ENCODE results near the gene PRKAR1A.
"Not testable (repeated sequence)": the region's sequence is repeated elsewhere in the genome, so short reads cannot be mapped to it uniquely, and the experiment has no call there.

Gene PRKAR1A

DNA sequence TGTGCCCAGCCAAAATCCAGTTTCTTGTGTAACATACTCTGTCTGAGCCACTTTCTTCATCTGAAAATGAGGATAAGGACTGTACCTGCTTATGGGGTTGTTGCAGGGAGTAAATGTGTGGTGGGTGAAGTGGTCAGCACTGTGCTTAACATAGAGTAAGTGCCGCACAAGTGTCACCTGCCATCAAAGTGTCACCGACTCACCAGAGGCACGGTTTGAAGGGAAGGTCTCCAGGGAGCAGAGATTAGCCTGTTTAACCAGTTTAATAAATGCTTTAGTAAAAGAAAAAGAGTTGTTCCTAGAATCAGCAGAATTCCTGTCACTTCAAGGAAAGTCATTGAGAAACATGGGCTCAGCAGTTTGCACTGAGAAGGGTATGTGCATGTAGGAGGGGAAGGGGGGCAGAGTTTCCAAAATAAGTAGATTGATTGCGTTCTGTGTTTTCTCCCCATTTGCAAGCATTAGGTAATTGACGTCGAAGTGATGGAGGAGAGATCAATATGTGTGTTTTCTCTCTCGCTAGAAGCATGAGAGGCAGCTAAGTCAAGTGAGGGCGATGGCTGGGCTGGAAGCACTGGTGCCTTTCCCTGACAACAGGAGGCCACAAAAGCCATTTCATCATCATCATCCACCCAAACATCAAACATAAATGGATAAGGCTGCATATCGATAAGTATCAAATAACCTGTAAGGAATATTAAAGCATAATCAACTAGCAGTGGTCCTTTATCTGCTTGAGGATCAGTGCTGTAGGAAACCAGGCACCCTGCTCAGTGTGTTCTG lies 69.8 kb downstream of the PRKAR1A start:
- DNase-seq, result no peak

- DNase-seq, result not testable (repeated sequence)
Measured at GRCh38 chr17:68582867-68583266, 70.6 kb downstream of the PRKAR1A start.

GRCh38 chr17:68584581-68585303 lies 72.5 kb downstream of the PRKAR1A start:
- no peak for DNase-seq

DNA sequence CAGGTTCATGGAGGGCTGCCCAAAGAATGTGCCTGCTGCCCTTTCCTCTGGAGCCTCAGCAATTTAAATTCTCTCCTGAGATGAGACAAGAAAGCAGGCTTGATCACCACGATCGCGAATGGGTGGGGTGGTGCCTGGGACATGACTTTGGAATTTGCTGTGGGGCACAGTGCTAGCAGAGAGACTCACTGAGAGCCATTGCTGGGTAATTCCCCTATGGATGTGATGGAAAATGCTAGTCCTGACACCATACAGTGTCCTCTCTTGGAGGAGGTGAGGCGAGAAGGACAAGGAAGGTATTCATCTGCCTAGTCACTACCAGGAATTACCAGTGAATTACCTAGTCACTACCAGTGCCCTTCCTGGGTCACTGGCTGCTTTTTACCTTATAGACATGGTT lies 73.4 kb downstream of the PRKAR1A start:
- no peak for DNase-seq

GRCh38 chr17:68587026-68587425 lies 74.8 kb downstream of the PRKAR1A start:
- DNase-seq, result no peak

DNA sequence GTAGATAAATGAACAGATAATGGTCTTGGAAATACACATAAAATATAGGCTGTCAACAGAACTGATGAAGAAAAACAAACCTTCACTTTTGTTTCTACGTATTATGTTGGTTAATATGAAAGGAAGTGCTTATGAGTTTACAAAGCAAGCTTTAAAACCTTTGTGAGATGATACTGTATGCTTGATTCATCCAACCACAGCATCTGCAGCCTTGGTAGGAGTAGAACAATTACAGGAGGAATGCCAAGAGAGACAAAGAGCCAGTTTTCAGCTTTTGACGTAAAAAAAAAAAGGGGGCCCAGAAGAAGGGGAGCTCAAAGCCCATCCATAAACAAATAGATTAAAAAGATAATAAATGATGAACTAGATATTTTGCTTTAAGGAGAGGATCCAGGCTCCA lies 75.6 kb downstream of the PRKAR1A start:
- no peak for DNase-seq

- DNase-seq, result no peak
Measured at GRCh38 chr17:68588362-68588761, 76.1 kb downstream of the PRKAR1A start.

DNA sequence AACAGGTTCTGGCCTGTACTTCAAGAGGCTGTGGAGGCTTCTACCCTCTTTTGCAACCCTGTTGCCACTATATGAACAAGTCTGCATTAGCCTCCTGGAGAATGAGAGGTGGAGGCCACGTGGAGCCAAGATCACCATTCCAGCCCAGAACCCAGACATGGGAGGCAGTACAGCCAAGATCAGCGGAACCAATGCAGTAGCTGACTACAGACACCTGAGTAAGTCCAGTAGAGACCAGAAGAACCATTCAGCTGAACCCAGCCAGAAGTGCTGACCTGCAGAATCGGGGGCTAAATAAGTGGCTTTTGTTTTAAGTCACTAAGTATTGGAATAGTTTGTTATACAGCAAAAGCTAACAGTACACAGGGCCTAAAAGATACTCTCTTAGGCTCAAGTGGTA lies 76.9 kb downstream of the PRKAR1A start:
- DNase-seq, result no peak

- DNase-seq, result peak; percentile 5
Measured at GRCh38 chr17:68591583-68591982, 79.4 kb downstream of the PRKAR1A start.

- DNase-seq, result no peak
Measured at GRCh38 chr17:68592009-68592408, 79.8 kb downstream of the PRKAR1A start.

DNA sequence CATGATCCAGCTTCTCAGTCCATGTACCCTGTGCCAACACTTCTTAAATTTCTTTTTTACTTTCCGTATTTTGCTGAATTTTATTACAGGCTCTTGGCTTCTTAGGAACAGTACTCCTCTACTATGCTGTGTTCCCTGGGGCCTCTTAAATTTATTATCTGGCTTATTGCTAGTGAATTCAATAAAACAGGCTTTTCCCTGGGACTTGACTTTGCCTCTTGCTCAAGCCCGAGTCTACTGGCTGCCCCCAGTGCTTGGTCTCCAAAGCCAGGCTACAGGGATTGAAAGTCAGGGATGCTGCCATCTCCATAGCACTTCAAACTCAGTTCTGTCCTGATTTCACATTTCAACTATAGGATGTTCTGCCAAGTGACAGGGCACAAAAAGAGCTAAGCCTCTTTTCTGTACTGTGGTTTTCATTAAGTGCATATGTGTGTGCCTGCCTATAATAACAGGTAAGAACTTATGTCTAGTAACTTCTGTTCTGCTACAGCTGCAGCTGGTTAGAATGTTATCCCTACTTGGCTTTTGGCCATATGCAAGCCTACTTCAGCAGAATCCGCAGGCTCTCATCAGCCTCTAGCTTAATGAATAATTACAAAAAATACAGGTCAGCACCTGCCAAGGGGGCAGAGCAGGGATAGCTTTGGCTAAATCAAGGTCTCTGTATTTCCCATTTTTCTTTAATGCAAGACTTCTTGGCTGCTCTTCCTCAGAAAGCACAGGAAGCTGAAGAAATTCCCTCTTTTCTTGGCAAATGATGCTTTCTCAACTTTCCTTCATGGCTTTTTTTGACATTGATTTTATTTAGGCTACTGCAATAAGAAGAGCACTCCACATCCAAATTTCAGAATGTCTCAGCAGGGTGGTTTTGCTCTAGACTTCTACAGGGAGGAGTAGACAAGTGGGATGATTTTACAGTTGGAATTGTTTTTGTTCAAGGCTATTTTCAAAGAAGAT lies 80.7 kb downstream of the PRKAR1A start:
- DNase-seq, result no peak

DNA sequence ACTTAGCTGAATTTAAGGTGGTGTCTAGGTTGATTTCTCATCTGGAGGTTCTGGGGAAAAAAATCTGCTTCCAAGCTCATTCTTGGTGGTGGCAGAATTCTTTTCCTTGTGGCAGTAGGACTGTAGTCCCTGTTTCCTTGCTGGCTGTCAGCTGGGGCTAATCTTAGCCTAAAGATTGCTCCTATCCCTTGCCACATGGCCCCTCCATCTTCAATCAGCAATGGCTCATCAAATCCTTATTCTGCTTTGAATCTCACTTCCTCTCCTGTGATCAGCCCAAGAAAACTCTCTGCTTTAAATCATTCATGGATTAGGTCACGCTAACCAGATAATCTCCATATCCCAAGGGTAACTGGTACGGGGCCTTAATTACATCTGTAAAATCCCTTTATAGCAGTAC lies 82.3 kb downstream of the PRKAR1A start:
- no peak for DNase-seq

DNA sequence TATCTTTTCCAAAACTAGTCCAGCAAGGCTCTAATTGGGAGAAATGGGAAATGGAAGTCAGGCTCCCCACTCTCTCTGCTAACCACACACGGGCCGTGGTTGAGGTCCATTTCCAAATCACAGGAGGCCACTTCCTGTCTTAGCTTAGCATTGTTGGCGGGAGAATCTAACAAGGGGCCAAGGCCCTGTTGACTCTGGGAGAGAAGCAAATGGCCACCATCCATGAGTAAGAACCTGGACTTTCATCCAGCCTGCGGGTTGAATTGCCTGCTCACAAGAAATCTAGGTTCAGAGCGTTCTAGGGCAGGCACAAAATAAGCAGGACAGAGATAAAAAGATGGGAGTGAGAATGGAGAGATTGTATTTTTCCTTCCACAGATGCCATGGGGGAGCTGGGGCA lies 83.3 kb downstream of the PRKAR1A start:
- DNase-seq, result no peak

DNA sequence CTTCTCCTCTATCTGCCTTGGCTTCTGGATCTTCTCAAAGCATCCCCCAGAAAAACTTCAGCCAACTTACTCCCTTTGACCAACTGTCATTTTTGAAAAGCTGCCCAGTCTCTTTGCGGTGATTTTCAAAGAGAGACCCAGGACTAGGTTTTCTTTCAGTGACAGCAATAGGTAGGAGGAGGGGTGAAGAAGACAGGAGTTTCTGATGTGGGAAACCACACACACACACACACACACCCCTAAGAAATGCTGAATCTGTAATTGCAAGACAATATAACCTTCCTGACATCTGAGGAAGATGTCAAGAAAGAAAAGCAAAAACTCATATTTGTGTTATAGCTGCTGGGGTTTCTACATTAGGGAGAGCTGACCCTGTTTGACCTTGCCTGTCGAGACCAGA lies 83.8 kb downstream of the PRKAR1A start:
- DNase-seq, result no peak

GRCh38 chr17:68596411-68596945 lies 84.2 kb downstream of the PRKAR1A start:
- no peak for DNase-seq

DNA sequence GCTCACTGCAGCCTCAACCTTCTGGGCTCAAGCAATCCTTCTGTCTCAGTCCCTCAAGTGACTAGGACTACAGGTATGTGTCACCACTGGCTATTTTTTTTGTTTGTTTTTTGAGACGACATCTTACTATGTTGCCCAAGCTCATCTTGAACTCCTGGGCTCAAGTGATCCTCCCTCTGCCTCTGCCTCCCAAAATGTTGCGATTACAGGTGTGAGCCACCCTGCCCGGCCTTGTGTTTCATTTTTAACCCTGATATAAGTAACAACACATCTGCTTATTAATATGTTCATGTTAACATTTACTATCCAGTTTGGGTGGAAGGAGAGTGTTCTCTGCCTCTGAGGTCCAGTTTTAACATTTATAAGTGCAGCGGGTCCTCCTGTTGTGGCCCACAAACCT lies 85.8 kb downstream of the PRKAR1A start:
- no peak for DNase-seq

GRCh38 chr17:68598545-68598961 lies 86.3 kb downstream of the PRKAR1A start:
- no peak for DNase-seq

GRCh38 chr17:68599091-68599490 lies 86.9 kb downstream of the PRKAR1A start:
- DNase-seq, result no peak

- no peak for DNase-seq
Measured at GRCh38 chr17:68599552-68600066, 87.4 kb downstream of the PRKAR1A start.

GRCh38 chr17:68600067-68600930 lies 88.1 kb downstream of the PRKAR1A start:
- no peak for DNase-seq
